GM11168 (cell line): ENCODE results near the gene DHX29.

ENCODE experiments used
- in situ Hi-C: fragments of 300-500 bp; cut with MboI; formaldehyde crosslinking; loops from one replicate; pipeline ENCODE4 v1.12.0; 2022; ENCODE audit warnings: low sequenced_read_pairs; ENCODE audit not compliant: unreplicated experiment

DHX29 gene

GRCh38 chr5:55232985-55233928 is 74.2 kb downstream of the DHX29 start, which contains the start of gene CCNO:
CCNO (minus strand) TSS chr5:55233608; CDS start chr5:55233523, 85 bp downstream.
- in situ Hi-C loops, result no loop called here

- in situ Hi-C loops, result no loop called here
Observed at GRCh38 chr5:55232271-55232984, 75.1 kb downstream of the DHX29 start.

- in situ Hi-C loops, result no loop called here
Observed at GRCh38 chr5:55231919-55232270, 75.6 kb downstream of the DHX29 start.

GRCh38 chr5:55231029-55231918 is 76.2 kb downstream of the DHX29 start:
- in situ Hi-C loops, result no loop called here

GRCh38 chr5:55230086-55230629 is 77.3 kb downstream of the DHX29 start:
- in situ Hi-C loops, result no loop called here

GRCh38 chr5:55227664-55228430 is 79.6 kb downstream of the DHX29 start:
- in situ Hi-C loops, result no loop called here

- in situ Hi-C loops, result no loop called here
Observed at GRCh38 chr5:55226934-55227663, 80.4 kb downstream of the DHX29 start, which contains the start of gene MCIDAS. MCIDAS (minus strand) TSS chr5:55227315; CDS start chr5:55227138, 177 bp downstream.

- in situ Hi-C loops, result no loop called here
Observed at GRCh38 chr5:55226027-55226933, 81.2 kb downstream of the DHX29 start.

- in situ Hi-C loops, result no loop called here
Observed at GRCh38 chr5:55225346-55225745, 82.1 kb downstream of the DHX29 start.

- in situ Hi-C loops, result no loop called here
Observed at GRCh38 chr5:55223812-55224240, 83.7 kb downstream of the DHX29 start.

GRCh38 chr5:55222985-55223811 is 84.3 kb downstream of the DHX29 start:
- in situ Hi-C loops, result no loop called here

- in situ Hi-C loops, result no loop called here
Observed at GRCh38 chr5:55222092-55222984, 85.2 kb downstream of the DHX29 start.

- in situ Hi-C loops, result no loop called here
Observed at GRCh38 chr5:55220433-55221185, 86.9 kb downstream of the DHX29 start.

- in situ Hi-C loops, result no loop called here
Observed at GRCh38 chr5:55219770-55220169, 87.7 kb downstream of the DHX29 start.

- in situ Hi-C loops, result no loop called here
Observed at GRCh38 chr5:55218967-55219366, 88.5 kb downstream of the DHX29 start.
